ENCODE measurements around the gene CD40.

Gene CD40

GRCh38 chr20:46157076-46157592 is 39.0 kb downstream of the CD40 start:
- TF ChIP-seq, protein P1, sequence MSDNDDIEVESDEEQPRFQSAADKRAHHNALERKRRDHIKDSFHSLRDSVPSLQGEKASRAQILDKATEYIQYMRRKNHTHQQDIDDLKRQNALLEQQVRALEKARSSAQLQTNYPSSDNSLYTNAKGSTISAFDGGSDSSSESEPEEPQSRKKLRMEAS (IDR thresholded peaks at IDR 0.05): no peak
- no peak for TF ChIP-seq USF1 (IDR thresholded peaks at IDR 0.05)
- no peak for TF ChIP-seq EGR1 (IDR thresholded peaks at IDR 0.05)
- no peak for TF ChIP-seq NFIC (IDR thresholded peaks at IDR 0.05)
- TF ChIP-seq ZBTB7A (IDR thresholded peaks at IDR 0.05; ENCODE audit: low read depth): no peak
- no peak for TF ChIP-seq EP300 (IDR thresholded peaks at IDR 0.05; ENCODE audit: borderline replicate concordance)
- TF ChIP-seq TCF12 (IDR thresholded peaks at IDR 0.05; ENCODE audit: low read depth): no peak
- TF ChIP-seq CREB1 (IDR thresholded peaks at IDR 0.05; ENCODE audit: low read depth): no peak
- TF ChIP-seq CEBPB (IDR thresholded peaks at IDR 0.05): no peak
- TF ChIP-seq REST (IDR thresholded peaks at IDR 0.05; ENCODE audit: low read depth): no peak
- TF ChIP-seq TAF1 (IDR thresholded peaks at IDR 0.05; ENCODE audit: low read depth): no peak
- no peak for TF ChIP-seq YY1 (IDR thresholded peaks at IDR 0.05; ENCODE audit: low read depth)
- TF ChIP-seq FOXM1 (IDR thresholded peaks at IDR 0.05; ENCODE audit: borderline replicate concordance, low read depth): no peak
- no peak for TF ChIP-seq RAD21 (IDR thresholded peaks at IDR 0.05; ENCODE audit: low read depth)
- no peak for TF ChIP-seq TEAD4 (IDR thresholded peaks at IDR 0.05)

GRCh38 chr20:46157625-46158024 is 39.5 kb downstream of the CD40 start:
- TF ChIP-seq CREB1 (IDR thresholded peaks at IDR 0.05; ENCODE audit: low read depth): no peak
- no peak for TF ChIP-seq TEAD4 (IDR thresholded peaks at IDR 0.05)
- TF ChIP-seq, protein P1 (IDR thresholded peaks at IDR 0.05): no peak
- no peak for TF ChIP-seq USF1 (IDR thresholded peaks at IDR 0.05)
- TF ChIP-seq FOXM1 (IDR thresholded peaks at IDR 0.05; ENCODE audit: borderline replicate concordance, low read depth): no peak
- no peak for TF ChIP-seq CEBPB (IDR thresholded peaks at IDR 0.05)
- no peak for TF ChIP-seq YY1 (IDR thresholded peaks at IDR 0.05; ENCODE audit: low read depth)
- TF ChIP-seq REST (IDR thresholded peaks at IDR 0.05; ENCODE audit: low read depth): no peak
- no peak for TF ChIP-seq NFIC (IDR thresholded peaks at IDR 0.05)
- TF ChIP-seq ZBTB7A (IDR thresholded peaks at IDR 0.05; ENCODE audit: low read depth): no peak
- TF ChIP-seq RAD21 (IDR thresholded peaks at IDR 0.05; ENCODE audit: low read depth): no peak
- TF ChIP-seq EGR1 (IDR thresholded peaks at IDR 0.05): no peak
- TF ChIP-seq EP300 (IDR thresholded peaks at IDR 0.05; ENCODE audit: borderline replicate concordance): no peak
- no peak for TF ChIP-seq TCF12 (IDR thresholded peaks at IDR 0.05; ENCODE audit: low read depth)
- no peak for TF ChIP-seq TAF1 (IDR thresholded peaks at IDR 0.05; ENCODE audit: low read depth)

DNA sequence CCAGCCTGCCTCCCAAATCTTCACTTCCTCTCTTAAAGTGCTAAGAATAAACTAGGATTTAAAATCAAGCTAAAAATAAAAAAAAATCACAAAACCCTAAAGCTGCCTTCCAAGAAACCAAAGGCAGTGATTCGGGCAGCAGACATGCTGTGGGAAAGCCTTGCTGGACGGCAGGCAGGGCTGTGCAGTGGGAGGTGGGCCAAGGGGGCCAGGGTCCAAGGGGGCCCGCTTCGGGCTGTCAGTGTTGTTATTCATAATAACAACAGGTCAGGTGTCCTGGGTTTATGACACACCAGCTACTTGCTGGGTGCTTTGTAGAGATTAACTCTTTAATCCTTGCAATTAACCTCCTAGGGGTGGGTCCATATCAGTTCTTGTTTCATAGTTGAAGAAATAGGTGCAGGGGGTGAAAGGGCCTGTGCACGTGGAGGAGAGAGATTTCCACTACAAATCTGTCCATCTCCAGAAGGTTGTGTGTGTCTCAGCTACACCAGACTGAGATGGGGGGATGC is 40.4 kb downstream of the CD40 start:
- TF ChIP-seq CEBPB (IDR thresholded peaks at IDR 0.05) (no peak), REST (IDR thresholded peaks at IDR 0.05; ENCODE audit: low read depth) (no peak), NFIC (IDR thresholded peaks at IDR 0.05) (no peak), YY1 (IDR thresholded peaks at IDR 0.05; ENCODE audit: low read depth) (no peak), TCF12 (IDR thresholded peaks at IDR 0.05; ENCODE audit: low read depth) (no peak), ZBTB7A (IDR thresholded peaks at IDR 0.05; ENCODE audit: low read depth) (no peak), CREB1 (IDR thresholded peaks at IDR 0.05; ENCODE audit: low read depth) (no peak), RAD21 (IDR thresholded peaks at IDR 0.05; ENCODE audit: low read depth) (no peak)
- TF ChIP-seq, protein P1 (IDR thresholded peaks at IDR 0.05): no peak

Measured in Ishikawa (cell line).